Natural killer cell (primary cell): ENCODE data around the gene HBB. TPM values are rescaled to one million over a fixed set of nuclear protein-coding genes. Genes with fewer than 3 reads are reported as not detected.

Experiments used
- ATAC-seq, 3 donors: fragments of 150-1000 bp in 2 of 3; fragments of 200-7000 bp in 1 of 3; cut with Tn5 transposase; 1 replicate in 1 of 3; 2 replicates in 2 of 3; pipeline ENCODE4 v1.10.0; 2021; ENCODE audit warnings: mild to moderate bottlenecking in 2 of 3, moderate library complexity in 2 of 3
- DNase-seq, 2 donors: peaks; one replicate each; pipeline versions ENCODE4 v3.0.0 to v3.0.0-alpha.2; 2013 to 2021; ENCODE audit warnings: mixed read lengths in 1 of 2
- H3K27ac ChIP-seq: one replicate; pipeline ENCODE4 v1.5.1; 2013; ENCODE audit warnings: mild to moderate bottlenecking, low read length
- H3K27me3 ChIP-seq: one replicate; pipeline ENCODE4 v1.6.1; 2013; ENCODE audit warnings: low read length; ENCODE audit not compliant: control insufficient read depth, insufficient read depth
- H3K36me3 ChIP-seq: one replicate; pipeline ENCODE4 v1.6.1; 2013; ENCODE audit warnings: low read length; ENCODE audit not compliant: control insufficient read depth, insufficient read depth
- H3K4me1 ChIP-seq: one replicate; pipeline ENCODE4 v1.6.1; 2013; ENCODE audit warnings: low read length; ENCODE audit not compliant: control insufficient read depth, insufficient read depth
- H3K4me3 ChIP-seq: one replicate; pipeline ENCODE4 v1.5.1; 2013; ENCODE audit warnings: low read length
- H3K9me3 ChIP-seq: one replicate; pipeline ENCODE4 v1.6.1; 2013; ENCODE audit warnings: low read length; ENCODE audit not compliant: control insufficient read depth, insufficient read depth
- H3K27ac Mint-ChIP-seq, 2 donors: one replicate each; pipeline ENCODE4 v1.8.0; 2022; ENCODE audit warnings: mild to moderate bottlenecking in 2 of 2, mixed read lengths in 2 of 2, moderate library complexity in 1 of 2
- H3K27me3 Mint-ChIP-seq, 2 donors: one replicate each; pipeline ENCODE4 v1.8.0; 2022; ENCODE audit warnings: low read depth in 2 of 2, mixed read lengths in 2 of 2
- H3K36me3 Mint-ChIP-seq: one replicate; pipeline ENCODE4 v1.8.0; 2022; ENCODE audit warnings: mixed read lengths
- H3K4me1 Mint-ChIP-seq, 2 donors: one replicate each; pipeline ENCODE4 v1.8.0; 2022; ENCODE audit warnings: mixed read lengths in 2 of 2
- H3K4me3 Mint-ChIP-seq: one replicate; pipeline ENCODE4 v1.8.0; 2022; ENCODE audit warnings: mild to moderate bottlenecking, moderate library complexity, mixed read lengths
- H3K9me3 Mint-ChIP-seq, 2 donors: one replicate each; pipeline ENCODE4 v1.8.0; 2022; ENCODE audit warnings: mixed read lengths in 2 of 2
- CTCF ChIP-seq: fragments of 200-600 bp; IDR thresholded peaks from one replicate; pipeline ENCODE4 v1.8.0; 2022; ENCODE audit warnings: antibody characterized with exemption
- WGBS: methylation state at CpG from one replicate; pipeline ENCODE4 v1.1.7; 2013; ENCODE audit warnings: missing lambda C conversion rate; ENCODE audit not compliant: insufficient coverage; 5-methylcytosine and 5-hydroxymethylcytosine counted together
- intact Hi-C: fragments of 100-400 bp; cut with micrococcal nuclease; formaldehyde crosslinking; loops from one replicate; pipeline ENCODE4 v1.14.2; 2022
- total RNA-seq, 4 donors: library from RNA; stranded (reverse); fragments of 120-200 nt in 1 of 4; gene quantifications; one replicate each; pipeline versions ENCODE4 v1.2.3 to v1.2.4, GENCODE V29; 2013 to 2022

Gene HBB
- total RNA-seq, 3 donors from 2014 or later (not counting 1 experiment from before 2014, with no cell fraction given) = 2.6 to 10.6 TPM; not detected in 1

- intact Hi-C loops = no loop called here
These were observed 30.1 kb downstream of the HBB start for GRCh38 chr11:5196731-5197130.

GRCh38 chr11:5196067-5196466 lies 30.8 kb downstream of the HBB start:
- no peak for ATAC-seq
- WGBS = 89% methylated on average over 5 of the region's 5 CpGs

More at GRCh38 chr11:5196731-5197130, 30.1 kb downstream of the HBB start:
- H3K27me3 Mint-ChIP-seq = no peaks in the 10 kb centered on the region
- Histone ChIP-seq H3K36me3 (no peaks in the 10 kb centered on the region), H3K27me3 (no peaks in the 10 kb centered on the region), H3K27ac (no peak overlapping the region), H3K4me1 (no peaks in the 10 kb centered on the region), H3K4me3 (no peak overlapping the region), H3K9me3 (peaks cover 2% of the 10 kb centered on the region)
- peaks cover 0 to 3% of the 10 kb centered on the region in 2 donors for H3K9me3 Mint-ChIP-seq
- TF ChIP-seq CTCF = no peak
- H3K4me1 Mint-ChIP-seq = no peaks in the 10 kb centered on the region
- no peak overlapping the region for H3K27ac Mint-ChIP-seq
- DNase-seq (no peak), ATAC-seq (no peak)
- 85% methylated on average over 3 of the region's 3 CpGs for WGBS
- H3K36me3 Mint-ChIP-seq = no peaks in the 10 kb centered on the region
- no peak overlapping the region for H3K4me3 Mint-ChIP-seq

GRCh38 chr11:5192738-5193137 lies 34.1 kb downstream of the HBB start:
- Mint-ChIP-seq H3K4me3 (no peak overlapping the region), H3K4me1 (no peaks in the 10 kb centered on the region), H3K9me3 (peaks cover 0 to 6% of the 10 kb centered on the region in 2 donors), H3K27ac (no peak overlapping the region), H3K36me3 (no peaks in the 10 kb centered on the region), H3K27me3 (no peaks in the 10 kb centered on the region)
- no peaks in the 10 kb centered on the region for H3K4me1 ChIP-seq
- no peaks in the 10 kb centered on the region for H3K36me3 ChIP-seq
- no CpG with 5 or more reads among the region's 1 CpG for WGBS
- H3K27ac ChIP-seq = no peak overlapping the region
- intact Hi-C loops = no loop called here
- no peaks in the 10 kb centered on the region for H3K27me3 ChIP-seq
- DNase-seq (no peak), ATAC-seq (no peak)
- H3K4me3 ChIP-seq = no peak overlapping the region
- no peak for TF ChIP-seq CTCF
- peaks cover 6% of the 10 kb centered on the region for H3K9me3 ChIP-seq

More at GRCh38 chr11:5196067-5196466, 30.8 kb downstream of the HBB start:
- intact Hi-C loops = no loop called here
- no peak for TF ChIP-seq CTCF
- no peak overlapping the region for H3K4me3 Mint-ChIP-seq
- H3K4me1 Mint-ChIP-seq = no peaks in the 10 kb centered on the region
- no peaks in the 10 kb centered on the region for H3K27me3 ChIP-seq
- H3K36me3 Mint-ChIP-seq = no peaks in the 10 kb centered on the region
- H3K36me3 ChIP-seq = no peaks in the 10 kb centered on the region
- H3K27me3 Mint-ChIP-seq = no peaks in the 10 kb centered on the region
- peaks cover 0 to 3% of the 10 kb centered on the region in 2 donors for H3K9me3 Mint-ChIP-seq
- DNase-seq = no peak
- no peak overlapping the region for H3K27ac ChIP-seq
- no peak overlapping the region for H3K4me3 ChIP-seq
- peaks cover 2% of the 10 kb centered on the region for H3K9me3 ChIP-seq
- H3K4me1 ChIP-seq = no peaks in the 10 kb centered on the region
- no peak overlapping the region for H3K27ac Mint-ChIP-seq

GRCh38 chr11:5188201-5188600 lies 38.7 kb downstream of the HBB start:
- peaks cover 0 to 6% of the 10 kb centered on the region in 2 donors for H3K9me3 Mint-ChIP-seq
- DNase-seq = no peak
- TF ChIP-seq CTCF = no peak

More at GRCh38 chr11:5188201-5188600, 38.7 kb downstream of the HBB start:
- no peaks in the 10 kb centered on the region for H3K4me1 ChIP-seq
- H3K9me3 ChIP-seq = peaks cover 3% of the 10 kb centered on the region
- 95% methylated on average over 1 of the region's 2 CpGs for WGBS
- Mint-ChIP-seq H3K27me3 (no peaks in the 10 kb centered on the region), H3K27ac (no peak overlapping the region), H3K4me3 (no peak overlapping the region), H3K36me3 (no peaks in the 10 kb centered on the region), H3K4me1 (no peaks in the 10 kb centered on the region)
- no peak for ATAC-seq
- H3K36me3 ChIP-seq = no peaks in the 10 kb centered on the region
- intact Hi-C loops = no loop called here
- H3K27ac ChIP-seq = no peak overlapping the region
- H3K27me3 ChIP-seq = no peaks in the 10 kb centered on the region
- H3K4me3 ChIP-seq = no peak overlapping the region
